NCI-H2107 treated with DMSO at 0.1 percent for 48 hours (cell line): ENCODE measurements around the gene PLD3.
A peak's percentile ranks its signal among the peaks of the same experiment; 100 is the strongest.

ENCODE experiments used
- DNase-seq: peaks from one replicate; lab custom pipeline; 2025; ENCODE audit not compliant: unreplicated experiment; lab: John Stamatoyannopoulos, UW

Gene PLD3

DNA sequence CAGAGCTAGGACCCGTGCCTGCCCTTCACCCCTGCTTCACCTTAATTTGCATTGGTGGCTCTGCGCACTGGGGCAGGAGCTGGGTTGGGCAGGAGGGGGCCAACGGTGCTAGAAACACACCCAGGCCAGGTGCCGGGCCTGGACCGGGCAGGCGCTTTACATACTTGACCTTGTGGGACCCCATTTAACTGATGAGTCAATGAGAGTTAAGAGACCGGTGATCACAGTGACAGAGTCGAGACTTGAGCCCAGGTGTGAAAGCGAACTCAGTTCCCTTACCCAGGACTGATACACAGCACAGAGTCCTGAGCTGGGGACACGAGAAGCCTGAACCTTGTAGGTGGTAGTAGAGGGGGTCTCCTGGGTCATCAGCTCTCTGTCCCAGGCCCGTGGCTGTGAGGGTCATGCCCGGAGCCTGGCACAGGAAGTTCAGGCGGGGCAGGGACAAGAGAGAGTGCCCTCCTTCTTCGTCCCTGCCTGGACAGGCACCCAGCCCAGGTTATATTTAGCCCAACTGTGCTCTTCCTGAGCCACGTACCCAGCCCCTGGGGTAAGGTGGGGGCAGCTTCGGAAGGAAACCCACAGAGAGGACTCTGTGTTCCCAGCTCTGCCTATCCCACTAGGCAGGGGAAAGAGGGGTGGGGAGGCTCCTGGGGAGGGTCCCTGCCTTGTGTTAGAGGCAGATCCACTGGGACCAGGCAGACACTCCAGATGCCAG is 62.8 kb downstream of the PLD3 start:
- no peak for DNase-seq

DNA sequence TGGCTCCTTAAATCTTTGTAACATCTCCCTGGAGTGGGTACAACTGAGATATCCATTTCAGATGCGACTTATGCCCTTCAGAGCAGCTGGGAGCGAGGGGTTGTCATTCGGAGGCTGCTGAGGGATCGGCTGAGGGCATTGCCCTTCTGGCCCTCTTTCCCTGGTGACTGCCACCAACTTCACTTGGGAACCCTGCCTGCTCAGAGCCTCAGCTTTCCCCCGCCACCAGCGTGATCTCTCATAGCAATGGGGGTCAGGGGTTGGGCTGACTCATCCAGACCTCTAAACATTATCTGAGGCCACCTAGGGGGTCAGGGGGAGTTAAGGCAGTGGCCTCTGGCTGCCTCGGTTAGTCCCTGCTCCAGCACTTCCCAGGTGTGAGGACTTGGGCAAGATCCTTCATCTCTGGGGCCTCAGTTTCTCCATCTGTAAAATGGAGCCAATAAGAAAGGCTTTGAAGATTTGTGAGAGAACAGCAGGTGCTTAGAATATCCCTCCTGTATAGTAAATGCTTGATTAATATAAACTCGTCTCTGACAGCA is 63.5 kb downstream of the PLD3 start:
- DNase-seq = no peak

DNA sequence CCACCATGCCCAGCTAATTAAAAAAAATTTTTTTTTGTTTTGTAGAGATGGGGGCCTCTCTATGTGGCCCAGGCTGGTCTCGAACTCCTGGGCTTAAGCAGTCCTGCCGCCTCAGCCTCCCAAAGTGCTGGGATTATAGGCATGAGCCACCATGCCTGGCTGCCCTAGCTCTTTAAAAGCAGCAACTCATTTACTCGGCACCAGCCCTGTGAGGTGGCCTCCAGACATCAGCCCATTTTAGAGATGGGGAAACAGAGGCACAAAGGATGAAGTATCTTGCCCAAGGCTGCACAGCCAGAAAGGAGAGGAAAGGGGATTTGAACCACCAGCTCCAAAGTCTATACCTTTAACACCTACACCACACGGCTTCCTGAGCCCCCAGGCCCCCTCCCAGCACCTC is 64.4 kb downstream of the PLD3 start:
- no peak for DNase-seq

DNA sequence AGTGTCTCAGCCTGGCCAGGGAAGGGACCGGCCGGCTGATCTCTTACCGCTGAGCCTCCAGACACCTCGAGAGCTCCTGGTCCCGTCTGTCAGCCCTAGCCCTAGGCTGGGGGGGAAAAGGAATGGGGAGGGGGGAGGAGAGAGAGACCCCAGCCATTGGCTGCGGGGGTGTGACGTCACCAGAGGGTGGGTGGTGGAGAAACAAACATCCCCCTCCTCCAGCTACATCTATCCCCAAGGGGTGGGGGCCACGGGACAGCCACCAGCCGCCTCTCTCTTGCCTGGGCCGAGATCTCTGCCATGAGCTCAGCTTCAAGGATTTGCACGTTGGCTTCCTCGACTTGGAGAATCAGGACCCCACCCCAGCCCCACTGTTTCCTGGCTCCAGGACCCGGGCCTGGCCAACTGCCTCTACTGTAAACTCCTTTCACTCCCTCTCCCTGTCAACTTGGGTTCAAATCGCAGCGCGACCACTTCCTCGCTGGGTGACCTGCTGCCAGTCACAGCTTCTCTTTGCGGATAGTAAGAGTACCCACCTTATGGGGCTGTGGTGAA is 64.9 kb downstream of the PLD3 start, which contains the start of gene PRX:
Gene PRX, minus strand, starts transcription at position 88 of the 555 bp plus-strand sequence. CDS start 5,446 bp downstream, outside the sequence.
- no peak for DNase-seq

DNA sequence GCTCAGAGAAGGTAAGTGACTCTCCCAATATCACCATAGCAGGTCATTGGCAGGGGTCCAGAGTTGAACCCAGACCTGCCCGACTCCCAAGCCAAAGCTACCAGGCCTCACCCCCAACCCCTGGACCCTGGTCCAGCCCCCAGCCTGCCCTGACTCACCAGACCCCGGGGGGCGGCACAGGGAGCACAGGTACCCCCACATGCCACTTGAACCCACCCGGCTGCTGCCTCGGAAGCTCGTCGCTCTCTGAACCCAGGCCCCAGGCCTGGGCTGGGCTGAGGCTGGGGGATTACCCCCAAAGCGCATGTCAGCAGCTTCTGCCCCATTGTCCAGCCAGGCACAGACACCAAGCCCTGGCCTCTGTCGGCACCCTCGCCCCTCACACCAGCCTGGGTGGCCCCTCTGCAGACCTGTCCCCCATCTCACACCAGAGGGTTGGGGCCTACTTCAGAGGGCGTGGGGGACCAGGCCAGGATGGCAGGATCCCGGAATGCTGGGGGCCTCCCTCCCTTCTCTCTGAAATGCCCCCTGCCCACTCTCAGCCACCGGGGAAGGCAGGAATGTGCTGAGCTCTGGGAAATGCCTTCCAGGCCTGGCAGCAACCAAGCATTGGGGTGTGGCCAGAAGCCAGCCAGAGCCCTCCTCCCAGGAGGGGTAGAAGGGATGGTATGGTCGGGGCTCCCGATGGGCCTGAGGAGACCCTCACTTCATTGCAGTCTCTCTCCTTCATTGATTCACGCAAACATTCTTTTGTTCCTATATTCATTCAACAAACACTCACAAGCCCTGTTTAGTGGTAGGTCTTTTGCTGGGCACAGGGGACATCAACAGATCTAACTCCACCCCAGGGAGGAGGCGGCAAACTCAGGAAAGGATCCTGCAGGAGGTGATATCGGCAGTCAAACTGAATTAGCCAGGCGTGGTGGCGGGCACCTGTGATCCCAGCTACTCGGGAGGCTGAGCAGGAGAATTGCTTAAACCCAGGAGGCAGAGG is 66.3 kb downstream of the PLD3 start:
- DNase-seq = no peak

DNA sequence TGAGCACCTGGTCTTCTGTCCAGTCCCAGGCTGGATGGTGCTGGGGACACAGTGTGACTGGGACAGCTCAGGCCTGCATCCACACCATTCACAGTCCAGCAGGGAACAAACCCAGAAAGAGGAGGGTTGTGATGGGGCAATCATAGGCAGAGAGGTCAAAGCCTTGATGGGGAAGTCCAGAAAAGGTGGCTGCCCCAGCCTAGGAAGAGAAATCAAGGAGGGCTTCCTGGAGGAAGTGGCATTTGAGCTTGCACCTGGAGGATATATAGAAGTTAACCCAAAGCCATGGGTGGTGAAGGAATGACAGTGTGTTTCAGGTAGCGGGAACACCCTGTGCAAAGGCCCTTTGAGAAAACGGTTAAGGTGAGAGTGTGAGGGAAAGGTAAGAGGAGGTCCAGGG is 67.3 kb downstream of the PLD3 start:
- DNase-seq = no peak

DNA sequence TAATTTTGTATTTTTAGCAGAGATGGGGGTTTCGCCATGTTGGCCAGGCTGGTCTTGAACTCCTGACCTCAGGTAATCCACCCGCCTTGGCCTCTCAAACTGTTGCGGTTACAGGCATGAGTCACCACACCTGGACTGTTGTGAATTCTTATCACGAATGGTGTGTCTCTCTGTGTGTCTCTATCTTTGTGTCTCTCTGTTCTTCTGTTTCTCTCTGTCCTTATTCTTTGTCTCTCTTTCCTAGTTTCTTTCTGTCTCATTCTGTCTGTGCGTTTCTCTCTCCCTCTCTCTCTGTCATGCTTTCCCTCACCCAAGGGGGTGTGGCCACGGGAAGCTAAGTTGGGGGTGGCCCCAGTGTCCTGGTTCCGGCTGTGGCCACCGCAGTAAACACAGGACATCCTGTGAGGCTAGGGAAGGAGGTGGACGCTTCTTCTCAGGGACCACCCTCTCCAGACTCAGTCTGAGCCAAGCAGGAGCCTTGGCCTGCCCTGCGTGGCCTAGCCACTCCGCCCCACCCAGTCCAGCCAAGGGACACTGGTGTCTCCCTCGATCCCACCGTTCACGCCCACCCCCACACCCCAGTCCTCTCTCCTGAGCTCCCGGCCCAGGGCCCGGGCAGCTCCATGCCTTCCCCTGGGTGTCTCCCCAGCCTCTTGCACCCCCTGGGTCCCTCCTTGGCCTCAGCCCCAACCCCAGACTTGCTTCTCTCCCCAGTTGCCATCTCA is 68.6 kb downstream of the PLD3 start:
- no peak for DNase-seq

DNA sequence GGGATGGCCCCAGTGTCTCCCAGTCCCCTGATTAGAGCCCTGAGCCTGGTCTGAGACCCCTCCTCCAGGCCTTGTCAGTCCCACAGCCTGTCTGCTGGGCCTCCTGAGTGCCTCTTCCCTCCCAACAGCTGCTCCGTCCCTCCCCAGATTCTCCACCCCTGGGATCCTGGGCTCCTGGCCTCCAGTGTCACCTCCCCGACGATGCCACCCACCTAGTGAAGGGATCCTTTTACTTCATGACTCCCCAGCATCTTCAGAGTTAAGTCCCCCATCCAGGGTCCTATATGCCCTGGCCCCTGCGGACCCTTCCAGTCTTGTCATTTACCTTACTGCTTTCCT is 69.1 kb downstream of the PLD3 start:
- no peak for DNase-seq

DNA sequence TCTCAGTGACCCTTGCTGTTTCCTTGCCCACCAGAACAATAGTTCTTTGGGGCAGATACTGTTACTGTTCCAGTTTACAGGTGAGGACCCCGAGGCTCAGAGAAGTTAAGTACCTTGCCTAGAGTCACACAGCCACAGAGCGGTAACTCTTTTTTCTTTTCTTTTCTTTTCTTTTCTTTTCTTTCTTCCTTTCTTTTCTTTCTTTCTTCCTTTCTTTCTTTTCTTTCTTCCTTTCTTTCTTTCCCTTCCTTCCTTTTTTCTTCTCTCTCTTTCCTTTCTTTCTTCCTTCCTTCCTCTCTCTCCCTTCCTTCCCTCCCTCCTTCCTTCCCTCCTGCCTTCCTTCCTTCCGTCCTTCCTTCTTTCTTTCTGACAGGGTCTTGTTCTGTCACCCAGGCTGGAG is 69.5 kb downstream of the PLD3 start:
- DNase-seq = no peak

DNA sequence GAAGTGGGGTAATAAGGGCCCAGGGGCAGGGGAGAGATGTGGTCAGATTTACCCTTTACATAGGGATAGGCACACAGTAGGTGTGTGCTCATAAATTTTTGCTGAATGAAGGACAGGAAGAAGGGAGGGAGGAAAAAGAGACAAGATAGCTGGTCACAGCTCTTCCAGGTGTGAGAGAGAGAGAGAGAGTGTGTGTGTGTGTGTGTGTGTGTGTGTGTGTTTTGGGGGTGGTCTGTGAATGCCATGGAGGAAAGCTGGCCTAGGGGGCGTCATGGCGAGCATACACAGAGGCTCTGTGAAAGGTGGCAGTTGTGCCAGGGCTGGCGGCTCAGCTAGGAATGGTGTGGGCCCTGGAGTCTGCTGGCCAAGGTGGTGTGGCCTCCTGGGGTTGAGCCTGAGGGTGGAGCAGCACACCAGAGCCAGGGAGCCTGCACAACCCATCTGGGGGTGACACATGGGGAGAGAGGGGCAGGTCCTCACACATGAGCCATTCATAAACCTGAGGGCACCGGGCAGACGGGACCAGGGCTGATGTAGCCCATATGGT is 70.6 kb downstream of the PLD3 start:
- DNase-seq = no peak

DNA sequence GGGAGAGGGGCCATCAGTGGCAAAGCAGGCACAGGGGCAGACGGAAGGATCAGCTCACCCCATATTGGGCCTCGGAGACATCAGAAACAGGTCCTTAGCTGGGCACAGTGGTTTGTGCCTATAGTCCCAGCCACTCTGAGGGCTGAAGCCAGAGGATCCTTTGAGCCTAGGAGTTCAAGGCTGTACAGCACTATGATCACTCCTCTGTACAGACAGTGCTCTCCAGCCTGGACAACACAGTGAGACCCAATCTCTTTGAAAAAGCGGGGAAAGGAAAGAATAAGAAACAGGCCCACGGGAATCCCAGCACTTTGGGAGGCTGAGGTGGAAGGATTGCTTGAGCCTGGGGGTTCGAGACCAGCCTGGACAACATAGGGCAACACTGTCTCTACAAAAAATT is 71.3 kb downstream of the PLD3 start:
- no peak for DNase-seq

DNA sequence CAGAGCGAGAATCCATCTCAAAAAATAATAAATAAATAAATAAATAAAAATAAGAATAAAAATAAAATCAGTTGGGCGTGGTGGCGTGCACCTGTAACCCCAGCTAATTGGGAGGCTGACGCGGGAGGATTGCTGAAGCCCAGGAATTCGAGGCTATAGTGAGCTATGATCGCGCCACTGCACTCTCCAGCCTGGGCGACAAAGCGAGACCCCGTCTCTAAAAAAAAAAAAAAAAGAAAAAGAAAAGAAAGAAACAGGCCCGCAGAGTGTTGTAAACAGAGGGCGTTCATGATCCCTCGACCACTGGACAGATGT is 71.9 kb downstream of the PLD3 start:
- DNase-seq = no peak

DNA sequence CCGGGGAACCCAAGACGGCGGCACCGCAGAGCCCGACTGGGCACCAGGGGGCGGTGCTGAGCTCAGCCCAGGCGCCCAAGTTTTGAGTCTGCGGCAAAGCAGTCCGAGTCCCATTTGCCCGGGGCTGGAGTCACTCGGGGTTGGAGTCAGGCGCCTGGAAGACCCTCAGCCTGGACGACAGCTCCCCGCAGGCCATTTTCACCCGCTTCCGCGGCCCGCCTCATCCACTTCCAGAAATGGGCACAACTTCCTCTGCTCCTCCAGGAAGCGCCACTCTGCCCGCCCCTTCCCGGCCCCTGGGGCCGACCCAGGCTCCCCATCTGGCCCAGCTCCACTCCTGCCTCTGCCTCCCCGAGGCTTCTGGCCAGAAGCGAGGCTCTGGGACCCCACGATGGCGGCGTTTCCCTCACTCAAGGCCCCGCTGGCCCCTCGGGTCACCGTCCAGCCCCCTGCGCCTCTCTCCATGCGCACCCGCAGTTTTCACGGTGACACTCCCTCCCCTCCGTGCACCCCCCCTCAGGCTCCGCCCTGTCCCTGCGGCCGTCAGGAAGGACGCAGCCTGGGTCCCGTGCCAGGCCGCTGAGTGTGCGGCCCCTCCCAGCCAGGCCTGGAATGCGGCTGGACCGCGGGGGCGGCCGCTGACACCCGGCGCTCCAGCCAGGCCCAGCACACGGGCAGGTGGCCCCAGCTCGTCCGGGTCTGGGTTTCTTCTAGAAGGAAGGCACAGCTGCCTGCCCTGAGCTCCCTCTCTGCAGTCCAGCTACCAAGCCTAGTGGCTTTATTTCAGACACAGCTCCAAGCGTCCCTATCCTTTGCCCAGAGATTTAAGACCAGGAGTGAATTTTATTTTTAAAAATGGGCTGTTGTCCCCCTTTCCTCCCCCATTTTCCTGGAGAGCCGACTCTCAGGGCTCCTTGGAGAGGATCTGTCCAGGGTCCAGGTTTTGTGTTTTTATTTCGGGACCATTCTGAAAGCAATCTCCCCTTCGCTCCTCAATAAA is 72.6 kb downstream of the PLD3 start:
- peak; percentile 57 for DNase-seq

DNA sequence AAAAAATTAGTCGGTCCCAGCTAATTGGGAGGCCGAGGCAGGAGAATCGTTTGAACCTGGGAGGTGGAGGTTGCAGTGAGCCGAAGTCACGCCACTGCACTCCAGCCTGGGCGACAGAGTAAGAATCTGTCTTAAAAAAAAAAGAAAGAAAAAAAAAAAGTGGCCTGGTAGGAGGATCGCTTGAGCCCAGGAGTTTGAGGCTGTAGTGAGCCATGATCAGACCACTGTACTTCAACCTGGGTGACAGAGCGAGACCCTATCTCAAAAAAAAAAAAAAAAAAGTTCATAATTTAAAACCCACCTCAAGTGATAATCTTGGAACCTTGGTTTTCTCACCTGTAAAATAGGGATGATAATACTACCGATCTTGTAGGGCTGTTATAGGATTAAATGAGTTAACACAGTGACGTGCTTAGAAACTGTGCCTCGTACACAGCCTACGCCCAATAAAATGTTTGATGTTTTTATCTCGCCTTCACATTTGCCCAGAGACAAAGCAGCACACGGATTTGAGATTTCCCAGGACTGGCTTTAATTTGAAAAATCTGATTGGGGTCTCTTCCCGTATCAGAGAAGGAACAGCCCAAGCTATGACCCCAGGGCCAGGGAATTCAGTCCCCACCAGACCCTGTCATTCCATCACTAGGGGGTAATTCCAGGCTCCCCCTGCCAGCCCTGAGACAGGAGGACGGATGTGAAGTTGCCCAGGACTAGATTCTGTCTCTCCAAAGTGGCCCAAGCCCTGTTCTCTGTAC is 73.7 kb downstream of the PLD3 start:
- DNase-seq = no peak

DNA sequence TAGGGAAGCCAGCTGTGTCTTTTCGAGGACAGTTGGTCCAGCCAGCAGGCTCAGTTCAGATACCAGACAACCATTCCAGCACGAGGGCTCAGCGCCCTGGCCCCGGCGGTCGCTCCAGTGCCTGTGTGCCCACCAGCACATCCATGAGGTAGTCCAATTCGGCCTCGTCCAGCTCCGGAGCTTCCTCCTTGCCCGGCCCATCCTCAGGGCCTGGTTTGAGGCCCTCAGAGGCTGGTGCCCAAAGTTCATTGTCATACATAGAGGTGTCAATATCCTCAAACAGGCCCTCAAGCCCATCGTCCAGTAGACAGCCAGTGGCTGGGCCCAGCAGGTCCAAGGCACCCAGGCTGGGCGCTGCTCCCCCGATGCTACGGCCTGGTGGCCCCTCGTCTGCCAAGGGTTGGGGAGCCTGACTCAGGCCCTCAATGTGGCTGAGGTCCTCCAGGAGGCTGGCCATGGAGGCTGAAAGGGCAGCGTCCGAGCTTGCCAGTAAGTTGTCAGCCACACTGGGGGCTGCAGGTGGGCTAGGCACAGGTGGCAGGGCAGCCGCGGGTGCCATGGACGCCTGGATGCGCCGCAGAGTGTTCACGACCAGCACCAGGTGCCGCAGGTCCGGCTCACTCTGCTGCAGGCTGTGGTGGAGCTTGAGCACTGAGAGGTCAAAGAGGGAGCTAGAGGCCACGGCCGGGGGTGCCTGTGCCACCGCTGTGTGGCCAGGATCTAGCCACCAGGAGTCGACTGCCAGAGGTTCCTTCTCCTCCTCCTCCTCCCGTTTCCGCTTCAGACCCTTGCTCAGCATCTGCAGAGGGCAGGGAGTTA is 74.5 kb downstream of the PLD3 start:
- DNase-seq = no peak

DNA sequence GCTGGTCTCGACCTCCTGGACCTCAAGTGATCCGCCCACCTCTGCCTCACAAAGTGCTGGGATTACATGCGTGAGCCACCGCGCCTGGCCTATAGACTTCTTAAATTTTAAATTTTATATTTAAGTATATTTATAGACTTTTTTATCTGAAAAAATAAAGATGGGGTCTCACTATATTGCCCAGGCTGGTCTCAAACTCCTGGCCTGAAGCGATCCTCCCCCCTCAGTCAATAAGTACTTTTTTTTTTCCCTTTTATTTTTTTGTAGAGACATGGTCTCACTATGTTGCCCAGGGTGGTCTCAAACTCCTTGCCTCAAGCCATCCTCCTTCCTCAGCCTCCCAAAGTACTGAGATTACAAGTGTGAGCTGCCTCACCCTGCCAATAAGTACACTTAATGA is 75.4 kb downstream of the PLD3 start:
- no peak for DNase-seq

DNA sequence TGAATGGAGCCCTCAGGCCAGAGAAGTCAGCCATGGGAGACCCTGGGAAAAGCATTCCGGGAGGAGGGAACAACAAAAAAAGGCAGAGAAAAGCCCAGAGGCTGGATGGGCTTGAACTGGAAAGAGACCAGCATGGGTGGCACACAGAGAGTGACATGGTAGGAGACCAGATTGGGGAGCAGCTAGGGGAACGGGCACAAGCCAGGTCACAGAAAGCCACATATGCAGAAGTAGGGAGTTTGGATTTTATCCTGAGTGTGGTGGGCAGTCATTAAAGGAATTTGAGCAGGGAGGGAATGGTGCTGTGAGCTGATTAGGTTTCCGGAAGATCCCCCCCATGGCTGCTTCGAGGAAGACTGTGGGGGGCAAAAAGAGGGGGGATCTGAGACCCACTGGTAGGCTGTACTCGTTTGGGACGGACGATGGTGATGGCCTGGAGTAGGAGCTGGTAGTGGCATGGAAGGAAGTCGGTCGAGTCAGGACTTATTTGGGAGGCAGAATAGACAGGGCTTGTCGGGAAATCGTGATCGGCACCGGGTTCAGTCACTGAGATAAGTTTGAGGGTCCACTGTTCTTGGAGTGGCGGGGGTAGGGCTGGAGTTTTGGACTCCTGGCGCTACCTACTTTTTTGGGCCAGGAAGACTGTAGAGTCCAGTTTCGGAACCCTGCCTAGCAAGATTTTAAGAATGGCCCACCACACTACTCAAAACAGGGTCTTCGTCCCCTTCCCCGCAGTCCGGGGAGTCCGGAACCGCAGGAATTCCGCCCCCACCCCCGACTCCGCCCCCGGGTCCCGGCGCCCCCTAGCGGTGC is 76.3 kb downstream of the PLD3 start:
- no peak for DNase-seq
